SK-N-MC (cell line): ENCODE data around the gene SOX5.

ENCODE experiments used
- EZH2 ChIP-seq: fragments of 200-600 bp; sonication (generic); IDR thresholded peaks from one replicate; pipeline ENCODE4 v1.6.1; 2017; ENCODE audit warnings: antibody characterized with exemption
- POLR2AphosphoS5 ChIP-seq: IDR thresholded peaks from 2 replicates; pipeline ENCODE4 v1.6.1; 2012; ENCODE audit warnings: mild to moderate bottlenecking, low read depth, low read length, borderline replicate concordance

GRCh38 chr12:23504641-23505399, 444.6 kb downstream of the SOX5 start:
- TF ChIP-seq POLR2AphosphoS5 = no peak
- TF ChIP-seq EZH2 = no peak
